Measurements from ENCODE around the gene CHKA.

- TF ChIP-seq CTCF (IDR thresholded peaks at IDR 0.05) (no peak), POLR2A (IDR thresholded peaks at IDR 0.05) (no peak)
These were observed 103.0 kb downstream of the CHKA start for GRCh38 chr11:68017980-68018729.

Measured in vagina (tissue), 2 donors.